SK-MEL-5 (cell line): ENCODE data around the gene OR52N1. TPM values are rescaled to one million over a fixed set of nuclear protein-coding genes. Genes with fewer than 3 reads are reported as not detected.

Source experiments
- DNase-seq: peaks from one replicate; pipeline ENCODE4 v3.0.0-alpha.2; 2016; ENCODE audit warnings: low read depth, low spot score
- in situ Hi-C: cut with HindIII; loops from 2 replicates; pipeline ENCODE4 v1.10.0; 2016; ENCODE audit warnings: low sequenced_read_pairs, high pct_unique_total_duplicates, low pct_unique_long_range_greater_than_20kb
- total RNA-seq: library from RNA; depleted of rRNA; stranded (reverse); fragments of >200 nt; shearing (Covaris generic); gene quantifications from 2 replicates; pipeline ENCODE4 v1.2.3, GENCODE V29; 2014; rRNA removed

Gene OR52N1
- total RNA-seq, 1 experiment from 2014 or later, result not detected

- no peak for DNase-seq
- in situ Hi-C loops, result no loop called here
These were observed 52.6 kb downstream of the OR52N1 start for GRCh38 chr11:5738431-5738830.

GRCh38 chr11:5737670-5738392 lies 53.2 kb downstream of the OR52N1 start:
- in situ Hi-C loops, result no loop called here

DNA sequence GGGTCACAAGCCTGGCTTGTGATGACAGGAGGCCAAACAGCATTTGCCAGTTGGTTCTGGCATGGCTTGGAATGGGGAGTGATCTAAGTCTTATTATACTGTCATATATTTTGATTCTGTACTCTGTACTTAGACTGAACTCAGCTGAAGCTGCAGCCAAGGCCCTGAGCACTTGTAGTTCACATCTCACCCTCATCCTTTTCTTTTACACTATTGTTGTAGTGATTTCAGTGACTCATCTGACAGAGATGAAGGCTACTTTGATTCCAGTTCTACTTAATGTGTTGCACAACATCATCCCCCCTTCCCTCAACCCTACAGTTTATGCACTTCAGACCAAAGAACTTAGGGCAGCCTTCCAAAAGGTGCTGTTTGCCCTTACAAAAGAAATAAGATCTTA lies 54.0 kb downstream of the OR52N1 start:
- in situ Hi-C loops, result no loop called here

More at GRCh38 chr11:5737670-5738392, 53.2 kb downstream of the OR52N1 start:
- no peak for DNase-seq

More for the DNA sequence above, 54.0 kb downstream of the OR52N1 start:
- no peak for DNase-seq

Other genes with a start within 250 kb of the OR52N1 start
- gene OR52H1, start 242.7 kb downstream of the OR52N1 start, total RNA-seq, result not detected in 2 replicates
- not detected in 2 replicates for gene OR52B6, start 210.4 kb downstream of the OR52N1 start, total RNA-seq
- gene TRIM6, start 194.6 kb downstream of the OR52N1 start, total RNA-seq, result 9.8 and 11.6 TPM in 2 replicates
- 13.2 and 13.3 TPM in 2 replicates for gene TRIM34, start 166.3 kb downstream of the OR52N1 start, total RNA-seq
- gene TRIM5, start 106.2 kb downstream of the OR52N1 start, total RNA-seq, result 18.6 and 21.1 TPM in 2 replicates
- 3.9 TPM in 2 replicates for gene TRIM22, start 101.5 kb downstream of the OR52N1 start, total RNA-seq
- gene OR56B1, start 54.8 kb downstream of the OR52N1 start, total RNA-seq, result not detected in 2 replicates
- gene OR52N4, start 37.0 kb downstream of the OR52N1 start, total RNA-seq, result not detected in 2 replicates
- gene OR52N5, start 7.9 kb downstream of the OR52N1 start, total RNA-seq, result not detected in 2 replicates
- not detected in 2 replicates for gene OR52N2, start 17.7 kb upstream of the OR52N1 start, total RNA-seq
- not detected in 2 replicates for gene OR52E6, start 50.6 kb upstream of the OR52N1 start, total RNA-seq
- gene OR52E8, start 66.4 kb upstream of the OR52N1 start, total RNA-seq, result not detected in 2 replicates
- not detected in 2 replicates for gene OR52E4, start 89.4 kb upstream of the OR52N1 start, total RNA-seq
- not detected in 2 replicates for gene OR52E5, start 101.9 kb upstream of the OR52N1 start, total RNA-seq
- not detected in 2 replicates for gene OR56A3, start 151.0 kb upstream of the OR52N1 start, total RNA-seq
- gene OR56A5, start 177.2 kb upstream of the OR52N1 start, total RNA-seq, result not detected in 2 replicates
- not detected in 2 replicates for gene OR52L1, start 195.7 kb upstream of the OR52N1 start, total RNA-seq
- not detected in 2 replicates for gene OR56A4, start 215.7 kb upstream of the OR52N1 start, total RNA-seq
- not detected in 2 replicates for gene OR56A1, start 239.5 kb upstream of the OR52N1 start, total RNA-seq